Peyer's patch (tissue), 4 donors: ENCODE data around the gene ANKRD11.

ENCODE experiments used
- CTCF ChIP-seq, 6 experiments: fragments of 450-650 bp in 4 of 6; fragments of 200-600 bp in 2 of 6; sonication (generic) in 1 of 6; IDR thresholded peaks; one replicate each; pipeline ENCODE4 v1.5.1; 2017 to 2019; ENCODE audit warnings: antibody characterized with exemption in 6 of 6, mild to moderate bottlenecking in 3 of 6, moderate library complexity in 1 of 6
- POLR2A ChIP-seq, 2 donors: fragments of 450-650 bp; IDR thresholded peaks; one replicate each; pipeline ENCODE4 v1.5.1; 2017; ENCODE audit warnings: antibody characterized with exemption in 2 of 2, mild to moderate bottlenecking in 2 of 2, moderate library complexity in 2 of 2

DNA sequence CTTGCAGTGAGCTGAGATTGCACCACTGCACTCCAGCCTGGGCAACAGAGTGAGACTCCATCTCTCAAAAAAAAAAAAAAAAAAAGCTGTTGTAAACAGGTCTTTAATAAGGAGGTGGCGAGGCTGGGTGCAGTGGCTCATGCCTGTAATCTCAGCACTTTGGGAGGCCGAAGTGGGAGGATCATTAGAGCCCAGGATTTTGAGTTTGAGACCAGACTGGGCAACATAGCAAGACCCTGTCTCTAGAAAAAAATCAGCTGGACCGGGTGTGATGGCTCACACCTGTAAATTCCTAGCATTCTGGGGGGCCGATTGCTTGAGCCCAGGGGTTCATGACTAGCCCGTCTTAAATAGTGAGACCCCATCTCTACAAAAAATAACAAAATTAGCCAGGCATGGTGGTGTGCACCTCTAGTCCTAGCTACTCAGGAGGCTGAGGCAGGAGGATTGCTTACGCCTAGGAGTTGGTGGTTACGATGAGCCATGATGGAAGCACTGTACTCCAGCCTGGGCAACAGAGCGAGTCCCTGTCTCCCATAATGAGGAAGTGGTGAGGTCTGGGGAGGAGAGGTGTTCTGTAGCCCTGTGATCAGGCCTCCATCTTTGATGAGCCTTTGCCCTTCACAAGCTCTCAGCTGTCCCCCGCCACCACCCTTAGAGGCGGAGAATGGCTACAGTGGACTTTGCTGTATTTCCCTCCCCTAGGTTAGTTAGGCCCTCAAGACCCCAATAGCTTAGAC is 236.6 kb downstream of the ANKRD11 start:
- TF ChIP-seq CTCF (IDR thresholded peaks at IDR 0.05): no peak
- TF ChIP-seq POLR2A (IDR thresholded peaks at IDR 0.05): no peak
